HL-60 (cell line): ENCODE measurements around the gene ALOXE3.

Experiments used
- CTCF ChIP-seq: IDR thresholded peaks from one replicate; pipeline ENCODE4 v1.5.1; 2011; ENCODE audit warnings: low read length, control low read depth, inconsistent platforms; ENCODE audit not compliant: insufficient read depth
- GABPA ChIP-seq: IDR thresholded peaks from 2 replicates; pipeline ENCODE4 v1.6.1; 2012; ENCODE audit warnings: low read depth
- POLR2AphosphoS5 ChIP-seq: IDR thresholded peaks from 2 replicates; pipeline ENCODE4 v1.6.1; 2012; ENCODE audit warnings: low read depth
- REST ChIP-seq: IDR thresholded peaks from 2 replicates; pipeline ENCODE4 v1.6.1; 2012; ENCODE audit warnings: low read depth; ENCODE audit not compliant: insufficient replicate concordance
- SPI1 ChIP-seq: IDR thresholded peaks from 2 replicates; pipeline ENCODE4 v1.6.1; 2012; ENCODE audit warnings: low read depth, mild to moderate bottlenecking, borderline replicate concordance

- no peak for TF ChIP-seq CTCF
- TF ChIP-seq GABPA = no peak
- TF ChIP-seq REST = no peak
- no peak for TF ChIP-seq POLR2AphosphoS5
- no peak for TF ChIP-seq SPI1
Observed at GRCh38 chr17:8082292-8082691, 36.0 kb downstream of the ALOXE3 start.
